ENCODE results near the gene CCR8.

DNA sequence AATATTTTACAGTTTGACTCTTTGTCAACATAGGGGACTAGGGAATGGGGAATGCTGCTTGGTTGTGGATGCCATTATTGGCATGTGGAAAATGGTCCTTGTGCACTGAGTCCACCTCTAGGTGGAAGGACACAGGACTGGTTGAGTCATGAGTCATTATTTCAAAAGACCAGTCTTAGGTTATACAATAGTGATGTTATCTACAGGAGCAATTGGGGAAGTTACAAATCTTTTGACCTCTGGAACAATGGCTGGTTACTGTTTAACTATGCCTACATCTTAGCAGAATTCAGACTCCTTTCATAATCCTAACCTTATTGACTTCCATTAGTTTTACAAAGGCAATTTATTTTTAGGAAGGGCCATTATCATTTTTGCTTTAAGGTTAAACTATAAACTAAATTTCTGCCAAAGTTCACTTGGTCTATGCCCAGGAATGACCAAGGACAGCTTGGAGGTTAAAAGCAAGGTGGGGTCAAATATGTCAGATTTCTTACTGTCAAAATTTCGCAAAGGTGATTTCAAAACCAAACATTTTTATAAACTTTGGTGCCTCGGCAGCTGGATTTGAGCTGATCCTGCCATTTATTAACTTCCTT is 11.8 kb upstream of the CCR8 start:
- TF ChIP-seq POLR2A (IDR thresholded peaks at IDR 0.05) = no peak
- TF ChIP-seq, protein P1, sequence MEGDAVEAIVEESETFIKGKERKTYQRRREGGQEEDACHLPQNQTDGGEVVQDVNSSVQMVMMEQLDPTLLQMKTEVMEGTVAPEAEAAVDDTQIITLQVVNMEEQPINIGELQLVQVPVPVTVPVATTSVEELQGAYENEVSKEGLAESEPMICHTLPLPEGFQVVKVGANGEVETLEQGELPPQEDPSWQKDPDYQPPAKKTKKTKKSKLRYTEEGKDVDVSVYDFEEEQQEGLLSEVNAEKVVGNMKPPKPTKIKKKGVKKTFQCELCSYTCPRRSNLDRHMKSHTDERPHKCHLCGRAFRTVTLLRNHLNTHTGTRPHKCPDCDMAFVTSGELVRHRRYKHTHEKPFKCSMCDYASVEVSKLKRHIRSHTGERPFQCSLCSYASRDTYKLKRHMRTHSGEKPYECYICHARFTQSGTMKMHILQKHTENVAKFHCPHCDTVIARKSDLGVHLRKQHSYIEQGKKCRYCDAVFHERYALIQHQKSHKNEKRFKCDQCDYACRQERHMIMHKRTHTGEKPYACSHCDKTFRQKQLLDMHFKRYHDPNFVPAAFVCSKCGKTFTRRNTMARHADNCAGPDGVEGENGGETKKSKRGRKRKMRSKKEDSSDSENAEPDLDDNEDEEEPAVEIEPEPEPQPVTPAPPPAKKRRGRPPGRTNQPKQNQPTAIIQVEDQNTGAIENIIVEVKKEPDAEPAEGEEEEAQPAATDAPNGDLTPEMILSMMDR (IDR thresholded peaks at IDR 0.05) = peak in 3 of 6 experiments; percentile 34 to 47 (median 37)

Measured in Peyer's patch (tissue), 4 donors.